ENCODE measurements around the gene CIB4.
"Not testable (repeated sequence)": the region's sequence is repeated elsewhere in the genome, so short reads cannot be mapped to it uniquely, and the experiment has no call there.

Gene CIB4

GRCh38 chr2:26568076-26568890 lies 72.9 kb downstream of the CIB4 start:
- DNase-seq (ENCODE audit: low spot score), result no peak
- no peak for TF ChIP-seq CTCF (IDR thresholded peaks at IDR 0.05; ENCODE audit: extremely low read depth, insufficient read depth, missing control alignments)
- in situ Hi-C loops (cut with MboI; ENCODE audit: low pct_unique_long_range_greater_than_20kb, low sequenced_read_pairs, unreplicated experiment), result no loop called here

GRCh38 chr2:26567534-26567933 lies 73.6 kb downstream of the CIB4 start:
- in situ Hi-C loops (cut with MboI; ENCODE audit: low pct_unique_long_range_greater_than_20kb, low sequenced_read_pairs, unreplicated experiment), result no loop called here
- no peak for DNase-seq (ENCODE audit: low spot score)
- no peak for TF ChIP-seq CTCF (IDR thresholded peaks at IDR 0.05; ENCODE audit: extremely low read depth, insufficient read depth, missing control alignments)

- DNase-seq (ENCODE audit: low spot score); in situ Hi-C loops (cut with MboI; ENCODE audit: low pct_unique_long_range_greater_than_20kb, low sequenced_read_pairs, unreplicated experiment): not testable (repeated sequence)
These were observed 74.4 kb downstream of the CIB4 start for GRCh38 chr2:26566731-26567130.

- TF ChIP-seq CTCF (IDR thresholded peaks at IDR 0.05; ENCODE audit: extremely low read depth, insufficient read depth, missing control alignments), result no peak
- no peak for DNase-seq (ENCODE audit: low spot score)
- in situ Hi-C loops (cut with MboI; ENCODE audit: low pct_unique_long_range_greater_than_20kb, low sequenced_read_pairs, unreplicated experiment), result no loop called here
These were observed 75.1 kb downstream of the CIB4 start for GRCh38 chr2:26566081-26566375.

GRCh38 chr2:26564121-26564644 lies 77.0 kb downstream of the CIB4 start:
- in situ Hi-C loops (cut with MboI; ENCODE audit: low pct_unique_long_range_greater_than_20kb, low sequenced_read_pairs, unreplicated experiment), result no loop called here
- no peak for DNase-seq (ENCODE audit: low spot score)
- TF ChIP-seq CTCF (IDR thresholded peaks at IDR 0.05; ENCODE audit: extremely low read depth, insufficient read depth, missing control alignments), result no peak

GRCh38 chr2:26563686-26564085 lies 77.5 kb downstream of the CIB4 start:
- no peak for DNase-seq (ENCODE audit: low spot score)
- in situ Hi-C loops (cut with MboI; ENCODE audit: low pct_unique_long_range_greater_than_20kb, low sequenced_read_pairs, unreplicated experiment), result no loop called here
- TF ChIP-seq CTCF (IDR thresholded peaks at IDR 0.05; ENCODE audit: extremely low read depth, insufficient read depth, missing control alignments), result no peak

- in situ Hi-C loops (cut with MboI; ENCODE audit: low pct_unique_long_range_greater_than_20kb, low sequenced_read_pairs, unreplicated experiment), result no loop called here
- DNase-seq (ENCODE audit: low spot score), result no peak
- no peak for TF ChIP-seq CTCF (IDR thresholded peaks at IDR 0.05; ENCODE audit: extremely low read depth, insufficient read depth, missing control alignments)
These were observed 78.1 kb downstream of the CIB4 start for GRCh38 chr2:26562811-26563645.
